ENCODE results near the gene WBP2.

The WBP2 gene

DNA sequence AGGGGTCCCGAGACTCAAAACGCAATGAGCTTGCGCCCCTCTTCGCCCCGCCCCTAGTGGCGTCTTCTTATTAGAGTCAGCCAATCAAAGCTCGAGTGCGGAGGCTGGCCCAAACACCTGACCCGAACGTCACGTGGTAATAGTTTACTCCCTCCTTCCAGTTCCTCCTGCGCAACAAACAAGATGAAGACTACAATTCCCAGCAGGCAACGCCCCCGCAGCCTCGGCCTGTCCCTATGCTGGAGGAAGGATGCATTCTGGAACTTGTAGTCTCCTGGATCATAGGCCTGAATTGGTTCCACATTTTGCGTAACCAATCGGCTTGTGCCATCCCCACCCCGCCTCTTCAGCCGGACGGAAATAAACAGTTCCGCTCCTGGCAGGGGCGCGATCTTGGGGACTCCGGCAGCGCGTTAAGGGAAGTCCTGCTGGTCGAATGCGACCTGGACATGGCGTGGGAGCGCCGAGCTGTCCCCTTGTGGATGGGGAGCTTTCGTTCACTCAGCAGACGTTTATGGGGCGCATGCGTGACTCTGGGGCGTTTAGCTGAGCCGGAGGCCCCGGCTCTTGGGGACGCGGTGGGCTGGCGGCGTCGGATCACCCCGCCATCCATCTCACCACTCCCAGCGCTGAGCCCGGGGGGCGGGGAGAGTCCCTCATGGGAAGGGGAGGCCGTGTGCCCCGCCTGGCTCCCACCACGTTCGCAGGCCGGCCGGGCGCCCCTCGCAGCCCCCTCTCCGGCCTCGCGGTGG is at the start of gene WBP2:
TSS of gene WBP2 (minus strand) at position 26 of the 752 bp plus-strand sequence. CDS start 38 bp downstream, outside the sequence.
- DNase-seq = peak; percentile 100

DNA sequence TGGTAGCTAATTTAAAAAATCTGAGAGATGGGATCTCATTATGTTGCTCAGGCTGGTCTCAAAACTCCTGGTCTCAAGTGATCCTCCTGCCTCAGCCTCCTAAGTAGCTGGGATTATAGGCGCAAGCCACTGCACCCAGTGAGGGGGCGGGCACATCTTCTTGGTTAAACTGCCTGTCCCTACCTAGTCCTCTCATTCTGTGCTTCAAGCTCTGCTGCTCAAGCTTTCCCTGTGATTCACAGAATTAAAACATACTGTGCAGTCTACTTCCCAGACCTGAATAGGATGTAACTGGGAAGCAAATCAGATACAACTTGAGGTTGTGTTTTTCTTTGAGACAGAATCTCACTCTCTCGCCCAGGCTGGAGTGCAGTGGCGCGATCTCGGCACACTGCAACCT is 47.3 kb upstream of the WBP2 start:
- DNase-seq = no peak

DNA sequence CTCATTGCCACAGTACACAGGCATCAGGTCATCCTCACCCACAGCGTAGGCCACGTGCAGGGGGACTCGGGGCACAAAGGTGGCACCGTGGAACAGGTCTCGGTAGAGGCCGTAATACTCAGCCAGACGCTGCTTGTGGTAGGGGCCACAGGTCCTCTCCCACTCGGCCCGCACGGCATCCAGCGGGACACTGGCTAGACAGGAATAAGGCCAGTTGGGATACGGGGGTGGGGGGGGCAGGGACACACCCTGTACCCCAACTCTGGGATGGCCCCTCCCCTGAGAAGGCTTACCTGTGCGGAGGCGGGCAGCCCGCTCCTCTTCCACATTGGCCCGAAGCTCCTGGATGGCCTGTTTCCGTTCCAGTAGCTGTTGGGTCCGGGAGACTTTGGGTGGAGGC is 46.6 kb upstream of the WBP2 start:
- DNase-seq = no peak

DNA sequence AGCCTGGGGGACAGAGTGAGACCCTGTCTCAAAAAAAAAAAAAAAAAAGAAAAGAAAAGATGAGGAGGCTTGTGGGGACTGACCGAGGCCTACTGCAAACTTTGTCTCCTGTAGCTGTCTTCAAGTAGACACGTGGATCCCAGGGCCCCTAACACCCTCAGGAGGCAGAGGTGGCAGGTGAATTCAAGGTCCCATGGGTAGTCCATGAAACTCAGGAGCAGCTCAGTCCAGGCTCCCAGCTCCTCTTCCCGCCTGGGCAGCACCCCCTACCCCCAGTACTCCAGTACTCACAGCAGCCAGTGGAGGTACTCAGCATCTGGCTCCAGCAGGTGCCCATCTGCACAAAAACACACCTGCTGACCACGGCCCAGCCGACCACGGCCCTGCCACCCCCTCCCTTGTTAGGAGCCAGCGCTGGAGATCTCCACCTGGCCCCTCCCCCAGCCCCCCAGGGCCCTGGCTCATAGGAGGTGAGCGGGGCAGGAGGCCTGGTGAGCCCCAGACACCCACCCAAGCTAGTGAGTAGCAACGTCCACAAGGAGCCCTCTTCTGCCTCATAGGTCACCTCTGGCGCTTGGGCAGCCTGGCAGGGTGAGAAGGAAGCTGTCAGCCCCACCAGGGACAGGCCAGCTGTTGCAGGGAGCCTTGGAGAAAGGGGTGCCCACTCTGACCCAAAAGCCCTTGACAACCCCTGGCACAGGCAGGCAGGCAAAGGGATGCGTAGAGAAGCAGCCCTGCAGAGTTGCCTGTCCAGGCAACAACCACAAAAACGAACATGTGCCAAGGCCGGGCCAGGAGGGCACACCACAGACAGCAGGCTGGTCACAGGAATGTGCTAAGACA is 45.8 kb upstream of the WBP2 start:
- peak; percentile 51 for DNase-seq

GRCh38 chr17:75899767-75900468 is 44.8 kb upstream of the WBP2 start:
- DNase-seq = peak; percentile 53

GRCh38 chr17:75899353-75899752 is 44.2 kb upstream of the WBP2 start:
- DNase-seq = no peak

DNA sequence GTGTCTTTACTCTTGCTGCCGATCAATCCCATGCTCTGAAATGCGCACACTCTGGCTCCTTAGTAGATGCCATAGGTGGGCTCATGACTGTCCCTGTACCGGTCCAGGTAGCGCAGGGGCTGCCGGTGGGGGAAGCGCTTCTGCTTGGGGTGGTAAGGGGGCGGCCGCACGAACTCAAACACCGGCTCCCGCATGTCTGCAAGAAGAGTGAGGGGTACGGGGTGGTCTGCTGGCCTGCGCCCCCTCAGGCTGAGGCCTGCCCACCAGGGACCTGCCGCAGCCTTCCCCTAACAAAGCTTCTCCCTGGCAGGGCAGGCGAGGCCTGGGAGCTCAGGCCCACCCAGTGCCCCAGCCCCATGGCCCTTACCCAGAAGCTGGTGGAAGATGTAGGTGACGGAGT is 43.7 kb upstream of the WBP2 start:
- no peak for DNase-seq

DNA sequence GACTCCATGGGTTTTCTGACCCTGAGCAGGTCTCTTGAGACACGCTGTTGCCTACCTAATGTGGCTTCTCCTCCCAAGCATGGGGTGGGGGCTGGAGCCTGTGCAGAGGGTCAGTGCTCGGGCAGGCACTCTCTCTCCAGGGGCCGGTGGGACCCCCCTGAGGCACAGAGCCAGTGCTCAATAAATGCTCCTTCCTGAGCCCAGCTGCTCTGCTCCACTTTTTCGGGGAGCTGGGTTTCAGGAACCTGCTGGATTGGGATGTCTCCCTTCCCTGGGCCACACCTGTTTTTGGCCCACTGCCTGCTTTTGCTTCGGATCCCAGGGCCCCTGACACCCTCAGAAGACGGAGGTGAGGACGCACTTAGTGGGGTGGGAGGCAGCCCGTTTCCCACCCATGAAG is 42.9 kb upstream of the WBP2 start:
- no peak for DNase-seq

- DNase-seq = no peak
Measured at GRCh38 chr17:75897160-75898019, 42.3 kb upstream of the WBP2 start.

- peak; percentile 93 for DNase-seq
Measured at GRCh38 chr17:75896415-75897159, 41.5 kb upstream of the WBP2 start, which contains the start of gene TRIM65. TRIM65 (minus strand) TSS chr17:75896951; CDS start chr17:75896937, 14 bp downstream.

GRCh38 chr17:75895370-75896155 is 40.4 kb upstream of the WBP2 start:
- DNase-seq = peak; percentile 84

- DNase-seq = peak; percentile 59
Measured at GRCh38 chr17:75894049-75894733, 39.1 kb upstream of the WBP2 start.

DNA sequence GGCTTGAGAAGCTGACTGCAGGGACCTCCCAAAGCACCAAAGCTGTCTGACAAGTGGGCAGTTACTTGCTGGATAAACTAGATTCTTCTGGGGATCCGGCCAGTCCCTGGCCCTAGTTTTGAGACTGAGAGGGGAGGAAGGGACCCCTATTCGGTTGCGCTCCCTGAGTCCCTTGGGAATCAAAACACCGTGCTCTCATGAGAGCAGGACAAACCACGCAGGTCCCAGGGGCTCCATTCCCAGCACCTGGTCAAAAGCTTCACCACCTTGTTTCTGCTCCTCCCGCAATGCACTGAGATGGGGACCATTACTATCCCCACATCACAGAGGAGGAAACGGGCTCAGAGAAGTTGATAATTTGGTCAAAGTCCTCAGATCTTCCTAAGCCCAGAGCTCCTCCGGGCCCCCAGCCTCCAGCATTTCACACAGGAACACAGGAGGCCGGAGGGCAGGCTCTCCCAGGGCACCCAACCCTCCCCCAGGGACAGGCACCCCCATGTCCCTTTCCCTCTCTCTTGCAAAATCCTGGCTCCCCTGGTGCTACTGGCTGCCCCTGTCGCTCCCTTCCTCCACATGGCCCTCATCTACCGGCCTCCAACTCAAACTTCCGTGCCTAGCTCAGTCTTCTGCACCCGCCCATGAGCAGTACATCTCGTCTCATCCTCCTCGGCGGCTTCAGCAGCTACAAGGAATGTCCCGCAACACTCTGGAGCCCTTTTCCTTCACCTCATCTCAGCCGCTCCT is 38.3 kb upstream of the WBP2 start:
- no peak for DNase-seq

DNA sequence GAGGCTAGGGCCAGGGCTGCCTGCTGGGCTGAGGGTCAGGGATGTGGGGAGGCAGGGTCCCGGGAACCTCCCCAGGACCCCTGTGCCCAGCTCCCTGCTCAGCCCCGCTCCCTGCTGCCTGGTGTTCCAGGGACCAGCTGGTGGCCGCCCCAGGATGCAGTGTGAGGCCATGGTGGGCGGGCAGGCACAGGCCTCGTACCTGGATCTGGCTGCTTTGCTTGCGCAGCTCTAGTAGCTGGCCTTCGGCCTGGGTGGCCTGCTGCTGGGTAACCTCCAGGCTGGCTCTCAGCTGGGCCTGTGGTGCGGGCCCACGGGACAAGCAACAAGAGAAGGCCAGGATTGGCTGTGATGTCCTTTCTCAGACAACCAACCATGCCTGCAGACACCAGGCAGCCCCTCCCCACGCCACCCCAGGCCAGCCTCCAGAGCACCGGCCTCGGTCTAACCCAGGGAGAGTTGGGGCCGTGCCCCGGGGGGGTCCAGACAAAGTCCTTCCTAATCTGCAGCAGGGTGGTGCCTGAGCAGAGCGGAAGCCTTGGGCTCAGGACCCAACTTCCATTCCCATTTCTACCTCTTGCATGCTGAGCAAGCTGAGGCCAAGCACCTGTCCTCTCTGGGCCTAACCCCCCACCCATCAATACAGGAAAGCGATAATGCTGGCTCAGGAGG is 37.6 kb upstream of the WBP2 start:
- DNase-seq = no peak

- DNase-seq = no peak
Measured at GRCh38 chr17:75891605-75892555, 36.7 kb upstream of the WBP2 start.

- peak; percentile 50 for DNase-seq
Measured at GRCh38 chr17:75891022-75891604, 36.0 kb upstream of the WBP2 start.

DNA sequence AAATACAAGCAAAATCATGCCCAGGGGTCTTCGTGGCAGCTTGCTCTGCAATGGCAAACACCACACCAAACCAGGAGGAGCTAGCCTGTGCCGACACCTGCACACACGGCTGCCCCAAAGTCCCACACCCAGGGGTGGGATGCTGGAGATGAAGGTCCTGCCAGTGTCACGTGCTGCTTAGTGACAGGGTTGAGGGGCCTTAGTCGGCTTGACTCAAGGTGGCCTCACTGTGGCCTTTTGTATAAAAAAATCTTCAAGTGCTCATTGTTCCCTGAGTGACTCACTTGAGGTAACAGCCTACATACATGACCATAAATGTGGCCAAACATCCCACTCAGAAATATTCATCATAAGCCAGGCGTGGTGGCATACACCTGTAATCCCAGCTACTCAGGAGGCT is 34.3 kb upstream of the WBP2 start:
- peak; percentile 50 for DNase-seq

Data from islet precursor cell (in vitro differentiated cells).